CD8-positive, alpha-beta memory T cell (primary cell): ENCODE measurements around the gene NRGN. TPM values are rescaled to one million over a fixed set of nuclear protein-coding genes. Genes with fewer than 3 reads are reported as not detected.

Experiments
- CTCF ChIA-PET: fragments of 350-600 bp; sonication (Branson Sonifier 250); formaldehyde crosslinking; loops from one replicate; lab custom pipeline; 2021; ENCODE audit warnings: antibody characterized with exemption; lab: Charles Lee
- POLR2A ChIA-PET: fragments of 350-600 bp; sonication (Branson Sonifier 250); formaldehyde crosslinking; loops from one replicate; lab custom pipeline; 2021; ENCODE audit warnings: antibody characterized with exemption; lab: Charles Lee
- DNase-seq, 5 donors: peaks; one replicate each; pipeline versions ENCODE4 v3.0.0 to v3.0.0-alpha.2; 2020 to 2022; ENCODE audit warnings: mixed read lengths in 1 of 5
- H3K27ac ChIP-seq: one replicate; pipeline ENCODE4 v1.7.0; 2013; ENCODE audit warnings: low read depth, mild to moderate bottlenecking, low read length, moderate library complexity
- H3K27me3 ChIP-seq: 2 replicates; pipeline ENCODE4 v1.7.0; 2013; ENCODE audit warnings: low read length, mild to moderate bottlenecking; ENCODE audit not compliant: insufficient read depth, poor library complexity, severe bottlenecking
- H3K36me3 ChIP-seq: 2 replicates; pipeline ENCODE4 v1.7.0; 2013; ENCODE audit warnings: mild to moderate bottlenecking, low read length, moderate library complexity; ENCODE audit not compliant: insufficient read depth
- H3K4me1 ChIP-seq: 2 replicates; pipeline ENCODE4 v1.7.0; 2013; ENCODE audit warnings: mild to moderate bottlenecking, low read length, moderate library complexity; ENCODE audit not compliant: insufficient read depth
- H3K4me3 ChIP-seq: 2 replicates; pipeline ENCODE4 v1.7.0; 2013; ENCODE audit warnings: mild to moderate bottlenecking, low read length
- H3K9me3 ChIP-seq: 2 replicates; pipeline ENCODE4 v1.7.0; 2013; ENCODE audit warnings: mild to moderate bottlenecking, low read length
- H3K27ac Mint-ChIP-seq, 8 donors: one replicate each; pipeline ENCODE4 v1.8.0; 2020 to 2021; ENCODE audit warnings: mixed read lengths in 8 of 8, mild to moderate bottlenecking in 6 of 8, inconsistent platforms in 3 of 8, moderate library complexity in 3 of 8
- H3K27me3 Mint-ChIP-seq, 2 donors: one replicate each; pipeline ENCODE4 v1.8.0; 2020 to 2021; ENCODE audit warnings: mixed read lengths in 2 of 2, mild to moderate bottlenecking in 1 of 2, moderate library complexity in 1 of 2
- H3K36me3 Mint-ChIP-seq, 3 donors: one replicate each; pipeline ENCODE4 v1.8.0; 2020 to 2021; ENCODE audit warnings: mixed read lengths in 3 of 3, inconsistent platforms in 1 of 3, mild to moderate bottlenecking in 1 of 3
- H3K4me1 Mint-ChIP-seq, 3 donors: one replicate each; pipeline ENCODE4 v1.8.0; 2020 to 2021; ENCODE audit warnings: mixed read lengths in 3 of 3, inconsistent platforms in 1 of 3, mild to moderate bottlenecking in 1 of 3
- H3K4me3 Mint-ChIP-seq, 7 donors: one replicate each; pipeline ENCODE4 v1.8.0; 2020 to 2021; ENCODE audit warnings: mixed read lengths in 7 of 7, mild to moderate bottlenecking in 6 of 7, moderate library complexity in 4 of 7, inconsistent platforms in 2 of 7
- H3K9me3 Mint-ChIP-seq, 5 donors: one replicate each; pipeline ENCODE4 v1.8.0; 2020 to 2022; ENCODE audit warnings: mixed read lengths in 5 of 5, mild to moderate bottlenecking in 3 of 5, moderate library complexity in 2 of 5, inconsistent platforms in 1 of 5
- polyA plus RNA-seq: library from polyadenylated mRNA; unstranded; fragments of 300-500 nt; fragmentation: Illumina TruSeq; gene quantifications from one replicate; pipeline ENCODE4 v1.2.3, GENCODE V29; 2021
- total RNA-seq, 2 experiments: library from RNA; stranded (reverse); gene quantifications; one replicate each; pipeline ENCODE4 v1.2.3, GENCODE V29; 2021

NRGN gene
- total and polyA plus RNA-seq, 3 experiments from 2014 or later = 4.6 to 6.4 TPM; not detected in 1

DNA sequence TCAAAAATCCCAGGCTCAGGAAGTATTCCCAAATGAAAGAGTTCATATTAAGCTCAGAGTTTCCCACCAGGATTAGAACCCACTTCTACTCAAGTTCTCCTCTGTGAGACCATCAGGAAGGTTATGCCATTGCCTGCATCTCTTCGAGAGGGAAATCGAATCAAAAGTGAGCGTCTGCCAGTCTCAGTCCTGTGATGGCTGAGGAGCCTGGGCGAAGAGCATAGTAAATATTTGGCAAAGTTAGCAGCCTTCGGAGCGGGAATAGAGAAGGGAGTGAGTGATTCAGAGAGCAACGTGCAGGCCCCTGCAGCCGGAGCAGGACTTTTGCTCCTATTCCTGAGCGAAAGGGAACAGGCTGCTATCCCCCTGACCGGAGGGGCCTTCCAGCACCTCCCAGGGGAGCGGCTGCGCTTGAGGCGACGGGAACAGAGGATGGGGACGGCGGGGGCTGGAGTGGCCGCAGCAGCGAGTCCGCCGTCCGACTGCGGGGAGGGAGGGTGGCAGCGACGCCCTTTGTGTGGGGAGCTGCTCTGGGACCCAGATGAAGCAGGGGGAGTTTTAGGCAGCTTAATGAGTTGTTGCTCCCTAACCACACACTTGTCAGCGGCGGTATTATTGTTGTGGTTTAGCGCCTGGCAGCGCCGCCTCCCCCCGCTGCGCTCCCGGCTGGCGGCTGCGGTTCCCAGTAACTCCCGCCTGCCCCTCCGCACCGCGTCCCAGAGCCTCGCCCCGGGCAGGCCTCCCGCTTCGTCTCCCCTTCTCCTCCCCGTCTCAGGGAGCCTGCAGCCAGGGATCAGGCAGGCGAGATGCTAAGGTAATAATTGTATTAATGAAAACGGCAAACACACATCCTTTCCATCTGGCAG, 21.7 kb upstream of the NRGN start:
- DNase-seq = peak in 4 of 5 donors; percentile 8 to 36 (median 22)
- Histone ChIP-seq H3K4me3 (peak overlapping the region; percentile 41), H3K9me3 (no peaks in the 10 kb centered on the region), H3K4me1 (peaks cover 14% of the 10 kb centered on the region), H3K27ac (no peak overlapping the region), H3K36me3 (no peaks in the 10 kb centered on the region), H3K27me3 (peaks cover 16% of the 10 kb centered on the region)
- Mint-ChIP-seq H3K27me3 (peaks cover 29 to 58% of the 10 kb centered on the region in 2 donors), H3K4me3 (peak overlapping the region in 6 of 7 donors; percentile 66 to 84 (median 74)), H3K36me3 (peaks cover 0 to 2% (median 0%) of the 10 kb centered on the region in 3 donors), H3K4me1 (peaks cover 13 to 18% (median 17%) of the 10 kb centered on the region in 3 donors), H3K9me3 (peaks cover 0 to 2% (median 0%) of the 10 kb centered on the region in 5 donors), H3K27ac (peak overlapping the region in 2 of 8 donors; percentile 4 to 41)
- ChIA-PET POLR2A (no interaction called here), CTCF (no interaction called here)

DNA sequence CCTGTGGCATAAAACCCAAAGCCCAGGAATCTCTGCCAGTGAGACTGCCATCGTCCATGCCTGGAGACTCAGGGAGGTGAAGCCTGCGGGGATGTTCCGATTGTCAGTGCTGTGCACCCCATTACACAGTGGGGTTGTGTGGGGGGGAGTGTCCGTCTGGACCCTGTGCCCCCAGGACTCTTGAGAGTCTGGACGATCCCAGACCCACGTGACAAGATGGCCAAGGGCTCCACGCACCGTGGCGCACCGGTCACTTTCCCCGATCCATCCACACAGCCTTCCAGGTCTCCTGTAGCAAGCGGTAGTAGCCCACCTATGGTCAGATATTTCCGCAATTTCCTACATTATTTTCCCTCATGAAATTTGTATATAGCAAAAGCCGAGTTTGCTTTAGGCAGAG, 20.9 kb upstream of the NRGN start:
- ChIA-PET POLR2A (no interaction called here), CTCF (no interaction called here)
- H3K4me1 Mint-ChIP-seq = peaks cover 13 to 18% (median 17%) of the 10 kb centered on the region in 3 donors
- Histone ChIP-seq H3K9me3 (no peaks in the 10 kb centered on the region), H3K27me3 (peaks cover 16% of the 10 kb centered on the region), H3K36me3 (no peaks in the 10 kb centered on the region), H3K4me3 (no peak overlapping the region), H3K27ac (no peak overlapping the region), H3K4me1 (peaks cover 14% of the 10 kb centered on the region)
- H3K36me3 Mint-ChIP-seq = peaks cover 0 to 2% (median 0%) of the 10 kb centered on the region in 3 donors
- no peak overlapping the region for H3K27ac Mint-ChIP-seq
- peaks cover 0 to 2% (median 0%) of the 10 kb centered on the region in 5 donors for H3K9me3 Mint-ChIP-seq
- DNase-seq = no peak
- H3K4me3 Mint-ChIP-seq = peak overlapping the region in 1 of 7 donors; percentile 2
- peaks cover 28 to 57% of the 10 kb centered on the region in 2 donors for H3K27me3 Mint-ChIP-seq

DNA sequence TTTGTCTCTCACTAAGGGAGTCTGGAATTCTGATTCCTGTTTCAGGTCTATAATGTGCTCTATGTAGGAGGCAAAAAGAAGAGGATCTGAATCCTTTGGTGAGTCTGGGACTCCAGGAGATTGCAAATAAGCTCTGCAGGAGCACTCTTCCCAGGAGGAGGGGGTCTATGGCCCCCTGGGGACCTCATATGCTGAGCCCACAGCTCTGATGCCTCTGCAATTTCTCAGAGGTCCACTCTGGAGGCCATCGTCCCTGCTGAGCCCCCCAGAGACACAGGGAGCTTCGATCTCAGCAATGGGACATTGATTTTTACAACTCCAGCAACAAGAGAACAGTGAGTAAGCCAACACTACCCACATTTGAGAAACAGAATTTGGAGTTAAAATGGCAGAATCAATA, 20.2 kb upstream of the NRGN start:
- no peak for DNase-seq
- H3K4me3 Mint-ChIP-seq = no peak overlapping the region
- peaks cover 0 to 2% (median 0%) of the 10 kb centered on the region in 5 donors for H3K9me3 Mint-ChIP-seq
- no peak overlapping the region for H3K27ac ChIP-seq
- ChIA-PET POLR2A (no interaction called here), CTCF (no interaction called here)
- peaks cover 14% of the 10 kb centered on the region for H3K4me1 ChIP-seq
- peaks cover 13 to 18% (median 17%) of the 10 kb centered on the region in 3 donors for H3K4me1 Mint-ChIP-seq
- peaks cover 0 to 2% (median 0%) of the 10 kb centered on the region in 3 donors for H3K36me3 Mint-ChIP-seq
- no peaks in the 10 kb centered on the region for H3K9me3 ChIP-seq
- no peak overlapping the region for H3K27ac Mint-ChIP-seq
- no peak overlapping the region for H3K4me3 ChIP-seq
- H3K27me3 ChIP-seq = peaks cover 16% of the 10 kb centered on the region
- H3K36me3 ChIP-seq = no peaks in the 10 kb centered on the region
- peaks cover 35 to 56% of the 10 kb centered on the region in 2 donors for H3K27me3 Mint-ChIP-seq

DNA sequence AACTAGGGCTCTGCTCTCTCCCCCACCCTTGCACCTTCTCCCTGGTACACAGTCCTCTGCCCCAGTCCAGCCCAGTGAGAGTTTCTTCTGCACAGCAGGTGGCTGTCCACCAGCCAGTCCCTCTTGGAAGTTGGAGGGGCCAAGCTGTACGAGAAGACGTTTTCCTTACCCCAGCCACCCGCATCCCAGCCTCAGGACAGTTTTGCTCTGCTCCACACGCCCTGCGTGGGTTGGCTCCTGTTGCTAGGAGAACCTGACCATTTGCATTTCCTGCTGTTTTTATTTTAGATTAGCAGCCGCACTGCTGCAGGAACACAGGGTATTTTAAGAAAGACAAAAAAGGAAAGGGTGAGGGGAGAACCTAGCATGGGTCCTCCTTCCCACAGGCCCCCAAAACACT, 17.6 kb upstream of the NRGN start:
- Histone ChIP-seq H3K27ac (no peak overlapping the region), H3K4me3 (no peak overlapping the region), H3K9me3 (no peaks in the 10 kb centered on the region), H3K36me3 (no peaks in the 10 kb centered on the region), H3K4me1 (peaks cover 14% of the 10 kb centered on the region), H3K27me3 (peaks cover 13% of the 10 kb centered on the region)
- Mint-ChIP-seq H3K4me1 (peaks cover 13 to 21% (median 18%) of the 10 kb centered on the region in 3 donors), H3K9me3 (peaks cover 0 to 2% (median 0%) of the 10 kb centered on the region in 5 donors), H3K4me3 (no peak overlapping the region), H3K36me3 (peaks cover 0 to 2% (median 0%) of the 10 kb centered on the region in 3 donors), H3K27me3 (peaks cover 35 to 54% of the 10 kb centered on the region in 2 donors), H3K27ac (peak overlapping the region in 1 of 8 donors; percentile 21)
- ChIA-PET CTCF (interaction anchor here (1.2 kb wide), 1 partner anchor 53 kb away, joined by 3 read pairs; no protein-coding TSS in a partner anchor), POLR2A (no interaction called here)
- DNase-seq = no peak

DNA sequence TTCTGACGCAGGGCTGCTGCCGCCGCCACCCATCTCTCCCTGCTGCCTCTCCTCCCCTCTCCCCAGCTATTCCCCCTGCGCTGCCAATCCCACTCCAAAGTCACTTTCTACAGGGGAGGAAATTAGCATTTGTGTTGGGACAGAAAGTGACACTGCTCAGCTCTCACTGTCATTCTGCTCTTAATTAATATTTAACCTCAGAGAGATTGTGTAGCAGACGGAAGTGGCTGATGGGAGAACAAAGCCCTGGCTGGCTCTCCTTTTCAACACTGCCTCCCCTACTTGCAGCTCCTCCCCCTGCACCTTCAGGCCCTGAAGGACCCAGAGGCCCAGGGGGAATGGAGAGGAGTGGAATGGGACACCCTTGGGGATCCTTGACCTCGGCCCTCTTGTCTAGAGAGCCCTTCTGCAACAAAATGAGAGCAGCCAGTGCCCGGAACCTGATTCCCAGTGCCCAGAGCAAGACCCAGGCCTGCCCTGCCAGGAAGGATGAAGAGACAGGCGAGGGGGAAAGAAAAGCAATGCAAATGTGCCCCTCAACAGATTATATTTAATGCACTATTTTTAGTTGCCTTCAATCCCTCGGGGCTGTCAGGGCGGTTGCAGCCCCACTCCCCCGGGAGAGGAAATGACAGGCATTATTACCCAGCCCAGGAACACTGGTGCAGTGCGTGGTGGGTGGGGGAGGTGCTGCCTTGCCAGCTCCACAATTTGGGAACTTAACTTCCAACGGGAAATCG, 14.6 kb upstream of the NRGN start:
- Histone ChIP-seq H3K9me3 (no peaks in the 10 kb centered on the region), H3K4me1 (no peaks in the 10 kb centered on the region), H3K27ac (no peak overlapping the region), H3K4me3 (no peak overlapping the region), H3K27me3 (peaks cover 3% of the 10 kb centered on the region), H3K36me3 (no peaks in the 10 kb centered on the region)
- Mint-ChIP-seq H3K36me3 (peaks cover 0 to 2% (median 0%) of the 10 kb centered on the region in 3 donors), H3K27ac (peak overlapping the region in 1 of 8 donors; percentile 30), H3K4me1 (peaks cover 0 to 7% (median 4%) of the 10 kb centered on the region in 3 donors), H3K4me3 (no peak overlapping the region), H3K9me3 (no peaks in the 10 kb centered on the region), H3K27me3 (peaks cover 31 to 53% of the 10 kb centered on the region in 2 donors)
- POLR2A ChIA-PET = no interaction called here
- no peak for DNase-seq
- CTCF ChIA-PET = no interaction called here

DNA sequence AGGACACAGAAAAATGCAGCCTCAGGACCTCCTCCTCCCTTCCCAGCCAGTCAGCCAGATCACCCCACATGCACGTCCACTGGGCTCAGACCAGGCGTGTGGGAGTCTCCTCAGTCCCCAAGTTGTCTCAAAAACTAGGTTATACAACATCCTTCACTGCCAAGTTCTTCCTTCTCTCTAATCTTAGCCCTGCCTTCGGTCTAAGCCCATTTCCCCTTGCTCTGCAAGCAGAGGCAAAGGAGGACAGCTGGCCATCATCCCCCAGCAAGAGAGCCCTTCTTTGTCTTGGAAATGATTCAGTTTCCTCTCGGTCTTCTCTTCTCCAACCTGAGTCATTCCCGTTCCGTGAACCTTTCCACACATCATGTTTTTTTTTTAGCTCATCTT, 14.0 kb upstream of the NRGN start:
- DNase-seq = no peak
- Mint-ChIP-seq H3K4me1 (peaks cover 0 to 7% (median 4%) of the 10 kb centered on the region in 3 donors), H3K4me3 (no peak overlapping the region), H3K27ac (peak overlapping the region in 1 of 8 donors; percentile 1), H3K36me3 (peaks cover 0 to 2% (median 0%) of the 10 kb centered on the region in 3 donors), H3K27me3 (peaks cover 31 to 53% of the 10 kb centered on the region in 2 donors), H3K9me3 (no peaks in the 10 kb centered on the region)
- Histone ChIP-seq H3K27me3 (peaks cover 3% of the 10 kb centered on the region), H3K27ac (no peak overlapping the region), H3K36me3 (no peaks in the 10 kb centered on the region), H3K4me3 (no peak overlapping the region), H3K4me1 (no peaks in the 10 kb centered on the region), H3K9me3 (no peaks in the 10 kb centered on the region)
- POLR2A ChIA-PET = no interaction called here
- CTCF ChIA-PET = no interaction called here

DNA sequence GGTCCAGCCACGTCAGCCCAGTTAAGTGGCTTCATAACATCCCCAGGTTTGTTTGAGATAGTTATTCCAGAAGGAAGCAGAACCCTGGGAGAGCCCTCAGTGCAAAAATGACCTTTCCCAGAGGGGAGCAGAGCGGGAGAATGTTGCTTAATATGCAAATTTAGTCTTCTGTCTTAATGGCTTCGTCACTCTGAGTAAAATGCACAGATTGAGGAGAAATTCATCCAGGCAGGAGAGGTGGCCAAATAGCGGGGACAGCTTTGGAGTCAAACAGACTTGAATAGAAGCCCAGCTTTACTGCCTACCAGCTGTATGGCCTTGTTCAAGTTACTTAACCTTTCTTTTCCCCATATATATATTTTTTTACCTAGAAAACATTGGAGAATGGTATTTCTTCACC, 12.3 kb upstream of the NRGN start:
- no peaks in the 10 kb centered on the region for H3K36me3 ChIP-seq
- no peak for DNase-seq
- no peaks in the 10 kb centered on the region for H3K4me1 ChIP-seq
- H3K4me3 ChIP-seq = no peak overlapping the region
- ChIA-PET CTCF (no interaction called here), POLR2A (no interaction called here)
- H3K4me3 Mint-ChIP-seq = no peak overlapping the region
- peaks cover 0 to 2% (median 0%) of the 10 kb centered on the region in 3 donors for H3K36me3 Mint-ChIP-seq
- H3K9me3 ChIP-seq = no peaks in the 10 kb centered on the region
- H3K27ac ChIP-seq = no peak overlapping the region
- H3K27ac Mint-ChIP-seq = no peak overlapping the region
- H3K9me3 Mint-ChIP-seq = no peaks in the 10 kb centered on the region
- peaks cover 31 to 44% of the 10 kb centered on the region in 2 donors for H3K27me3 Mint-ChIP-seq
- H3K4me1 Mint-ChIP-seq = peaks cover 0 to 3% (median 0%) of the 10 kb centered on the region in 3 donors
- peaks cover 3% of the 10 kb centered on the region for H3K27me3 ChIP-seq
